Endodermal cell (in vitro differentiated cells): ENCODE data around the gene OPTN. TPM values are rescaled to one million over a fixed set of nuclear protein-coding genes. Genes with fewer than 3 reads are reported as not detected.

ENCODE experiments used
- DNase-seq: peaks from one replicate; pipeline ENCODE4 v3.0.0-alpha.2; 2017
- H3K27ac ChIP-seq: 2 replicates; pipeline ENCODE4 v1.5.1; 2013; ENCODE audit warnings: mild to moderate bottlenecking, low read depth, low read length, moderate library complexity
- H3K27me3 ChIP-seq: 2 replicates; pipeline ENCODE4 v1.6.1; 2013; ENCODE audit warnings: mild to moderate bottlenecking, low read length, moderate library complexity; ENCODE audit not compliant: insufficient read depth, control insufficient read depth, poor library complexity, severe bottlenecking
- H3K36me3 ChIP-seq: 2 replicates; pipeline ENCODE4 v1.7.0; 2013; ENCODE audit warnings: mild to moderate bottlenecking, low read length, moderate library complexity; ENCODE audit not compliant: control insufficient read depth, insufficient read depth
- H3K4me1 ChIP-seq: one replicate; pipeline ENCODE4 v1.7.0; 2013; ENCODE audit warnings: low read length; ENCODE audit not compliant: control insufficient read depth, insufficient read depth
- H3K4me3 ChIP-seq: 2 replicates; pipeline ENCODE4 v1.5.1; 2013; ENCODE audit warnings: mild to moderate bottlenecking, low read length, moderate library complexity
- H3K9ac ChIP-seq: 2 replicates; pipeline ENCODE4 v1.6.1; 2013; ENCODE audit warnings: mild to moderate bottlenecking, low read length, moderate library complexity; ENCODE audit not compliant: poor library complexity, severe bottlenecking; ENCODE audit errors: extremely low read depth
- H3K9me3 ChIP-seq: 2 replicates; pipeline ENCODE4 v1.6.1; 2013; ENCODE audit warnings: mild to moderate bottlenecking, low read length, moderate library complexity; ENCODE audit not compliant: control insufficient read depth
- H3K27ac Mint-ChIP-seq: 2 replicates; pipeline ENCODE4 v1.8.0; 2020; ENCODE audit warnings: mixed read lengths
- H3K27me3 Mint-ChIP-seq: 2 replicates; pipeline ENCODE4 v1.8.0; 2021; ENCODE audit warnings: mild to moderate bottlenecking, mixed read lengths; ENCODE audit not compliant: insufficient read depth
- H3K36me3 Mint-ChIP-seq: 2 replicates; pipeline ENCODE4 v1.8.0; 2020; ENCODE audit warnings: low read depth, mixed read lengths
- H3K4me1 Mint-ChIP-seq: 2 replicates; pipeline ENCODE4 v1.8.0; 2020; ENCODE audit warnings: mixed read lengths
- H3K4me3 Mint-ChIP-seq: 2 replicates; pipeline ENCODE4 v1.8.0; 2020; ENCODE audit warnings: mild to moderate bottlenecking, moderate library complexity, mixed read lengths
- H3K9me3 Mint-ChIP-seq: 2 replicates; pipeline ENCODE4 v1.8.0; 2020; ENCODE audit warnings: mild to moderate bottlenecking, mixed read lengths
- CTCF ChIP-seq: fragments of 200-600 bp; sonication (generic); conservative IDR thresholded peaks from 2 replicates; pipeline ENCODE4 v1.5.0; 2021; ENCODE audit warnings: antibody characterized with exemption, mild to moderate bottlenecking
- WGBS, 2 experiments: methylation state at CpG; one replicate each; pipeline versions ENCODE4 v1.1.5 to v1.1.7; 2013; ENCODE audit warnings: missing lambda C conversion rate in 2 of 2, mixed read lengths in 1 of 2; ENCODE audit not compliant: insufficient coverage in 1 of 2, insufficient read length in 1 of 2; 5-methylcytosine and 5-hydroxymethylcytosine counted together
- total RNA-seq, 2 donors: library from RNA; stranded (reverse); fragmentation: NEBNext Ultra II Directional in 1 of 2; extraction: Animal tissue kit (Norgen Biotek cat#: 25700) in 1 of 2; gene quantifications; 2 replicates in 1 of 2; 3 replicates in 1 of 2; pipeline ENCODE4 v1.2.1, GENCODE V29; 2021

Gene OPTN
- total RNA-seq, 2 donors from 2014 or later, result 22.7 to 23.3 TPM

- peaks cover 81% of the 10 kb centered on the region for H3K36me3 ChIP-seq
- H3K9me3 ChIP-seq, result peaks cover 17% of the 10 kb centered on the region
- H3K4me3 ChIP-seq, result no peak overlapping the region
- H3K9ac ChIP-seq, result no peak overlapping the region
- no peaks in the 10 kb centered on the region for H3K4me1 ChIP-seq
- DNase-seq, result no peak
- Mint-ChIP-seq H3K4me1 (no peaks in the 10 kb centered on the region), H3K4me3 (no peak overlapping the region), H3K36me3 (peaks cover 80% of the 10 kb centered on the region), H3K9me3 (peaks cover 5% of the 10 kb centered on the region), H3K27ac (no peak overlapping the region), H3K27me3 (no peaks in the 10 kb centered on the region)
- WGBS, 2 experiments, result 93 to 100% methylated on average over 3 to 5 of the region's 5 CpGs
- no peaks in the 10 kb centered on the region for H3K27me3 ChIP-seq
- TF ChIP-seq CTCF, result no peak
- H3K27ac ChIP-seq, result no peak overlapping the region
These were observed 83.7 kb downstream of the OPTN start for GRCh38 chr10:13183625-13184024.

DNA sequence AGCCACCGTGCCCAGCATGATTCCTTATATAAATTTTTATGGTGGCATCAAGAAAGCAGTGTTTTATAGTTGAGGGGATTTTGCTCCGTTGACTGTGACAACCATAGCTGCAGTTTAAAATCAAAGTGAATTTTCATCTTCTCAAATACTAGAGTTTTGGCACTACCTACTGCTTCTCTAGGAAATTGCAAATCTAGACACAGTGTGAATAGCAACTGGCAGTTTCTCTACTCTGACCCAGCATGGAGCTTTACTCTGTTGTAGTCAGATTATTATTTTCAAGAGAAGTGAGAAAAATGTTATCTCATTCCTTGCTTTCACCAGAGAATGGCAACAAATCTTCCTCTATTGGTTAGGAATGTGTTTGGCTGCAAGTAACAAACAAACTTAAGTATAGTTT lies 84.3 kb downstream of the OPTN start:
- DNase-seq, result no peak
- Mint-ChIP-seq H3K27ac (no peak overlapping the region), H3K4me3 (no peak overlapping the region), H3K4me1 (no peaks in the 10 kb centered on the region), H3K27me3 (no peaks in the 10 kb centered on the region), H3K36me3 (peaks cover 79% of the 10 kb centered on the region), H3K9me3 (peaks cover 5% of the 10 kb centered on the region)
- Histone ChIP-seq H3K9ac (no peak overlapping the region), H3K27ac (no peak overlapping the region), H3K4me3 (no peak overlapping the region), H3K36me3 (peaks cover 81% of the 10 kb centered on the region), H3K27me3 (no peaks in the 10 kb centered on the region), H3K9me3 (peaks cover 17% of the 10 kb centered on the region), H3K4me1 (no peaks in the 10 kb centered on the region)
- TF ChIP-seq CTCF, result no peak
- 63 to 100% methylated on average over 1 to 2 of the region's 2 CpGs for WGBS, 2 experiments

DNA sequence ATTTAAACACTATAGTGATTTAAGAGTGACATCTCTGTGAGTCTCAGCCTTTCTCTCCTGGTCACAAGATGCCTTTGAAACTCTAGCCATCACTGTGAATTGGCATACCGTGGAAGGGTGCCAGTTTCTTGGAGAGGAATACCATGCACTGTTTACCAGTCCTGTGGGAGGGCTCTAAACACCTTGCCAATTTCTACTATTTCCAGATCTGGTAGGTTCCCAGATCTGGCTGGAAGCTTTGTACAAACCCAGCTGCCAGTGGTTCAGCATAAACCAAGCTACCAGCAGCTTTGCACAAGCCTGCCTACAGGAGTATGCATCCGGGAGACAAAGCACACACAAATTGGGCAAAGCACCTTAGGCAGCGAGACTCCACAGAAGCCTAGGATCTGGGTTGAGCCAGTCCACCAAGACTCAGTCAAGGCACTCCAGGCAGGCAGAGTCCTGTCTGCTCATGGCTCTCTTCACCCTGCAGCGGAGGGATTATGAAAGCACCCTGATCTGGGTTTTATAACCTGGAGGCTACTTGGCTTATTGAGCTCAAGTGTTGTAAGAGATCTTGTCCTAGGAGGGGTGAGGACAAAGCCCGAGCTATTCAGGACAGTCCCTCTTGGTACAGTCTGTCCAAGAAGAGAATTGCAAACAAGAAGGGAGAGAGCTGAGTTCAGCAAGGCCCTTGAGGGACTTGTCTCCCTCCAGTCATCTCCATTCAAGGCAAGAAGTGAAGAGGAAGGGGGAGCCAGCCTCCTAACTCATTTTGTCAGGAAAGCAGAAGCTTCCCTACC lies 85.0 kb downstream of the OPTN start:
- no peak overlapping the region for H3K4me3 ChIP-seq
- Mint-ChIP-seq H3K36me3 (peaks cover 76% of the 10 kb centered on the region), H3K9me3 (peaks cover 5% of the 10 kb centered on the region), H3K4me3 (no peak overlapping the region), H3K27me3 (no peaks in the 10 kb centered on the region), H3K27ac (no peak overlapping the region), H3K4me1 (no peaks in the 10 kb centered on the region)
- no peak for DNase-seq
- H3K4me1 ChIP-seq, result no peaks in the 10 kb centered on the region
- no peak for TF ChIP-seq CTCF
- peaks cover 17% of the 10 kb centered on the region for H3K9me3 ChIP-seq
- peaks cover 84% of the 10 kb centered on the region for H3K36me3 ChIP-seq
- 91 to 95% methylated on average over 4 to 5 of the region's 5 CpGs for WGBS, 2 experiments
- H3K27me3 ChIP-seq, result no peaks in the 10 kb centered on the region
- H3K9ac ChIP-seq, result no peak overlapping the region
- H3K27ac ChIP-seq, result no peak overlapping the region
